DND-41 (cell line): Measurements from ENCODE around the gene LMF1.

Experiments
- ATAC-seq: fragments of 200-7000 bp; cut with Tn5 transposase; 3 replicates; pipeline ENCODE4 v1.9.1; 2021; ENCODE audit warnings: low read depth; ENCODE audit not compliant: insufficient read depth
- DNase-seq: peaks from one replicate; pipeline ENCODE4 v3.0.0-alpha.2; 2020
- H2AFZ ChIP-seq: 2 replicates; pipeline ENCODE4 v1.6.0; 2012; ENCODE audit warnings: low read depth, low read length
- H3K27ac ChIP-seq: 2 replicates; pipeline ENCODE4 v1.5.1; 2012; ENCODE audit warnings: low read length, inconsistent platforms
- H3K27me3 ChIP-seq: fragments of 200-600 bp; sonication (generic); 2 replicates; pipeline ENCODE4 v1.6.0; 2012; ENCODE audit warnings: low read length, mild to moderate bottlenecking, inconsistent platforms; ENCODE audit not compliant: insufficient read depth, poor library complexity
- H3K36me3 ChIP-seq: 2 replicates; pipeline ENCODE4 v1.5.1; 2012; ENCODE audit warnings: low read length, inconsistent platforms; ENCODE audit not compliant: insufficient read depth
- H3K4me1 ChIP-seq: 2 replicates; pipeline ENCODE4 v1.5.1; 2012; ENCODE audit warnings: mild to moderate bottlenecking, low read length; ENCODE audit not compliant: insufficient read depth
- H3K4me2 ChIP-seq: 2 replicates; pipeline ENCODE4 v1.6.0; 2012; ENCODE audit warnings: mild to moderate bottlenecking, moderate library complexity, low read length, inconsistent platforms; ENCODE audit not compliant: insufficient read depth
- H3K4me3 ChIP-seq, 2 experiments: fragments of 200-600 bp in 1 of 2; shearing (Covaris generic) in 1 of 2; 2 replicates each; pipeline ENCODE4 v1.5.1; 2012 to 2016; ENCODE audit warnings: inconsistent platforms in 2 of 2, low read length in 2 of 2, mild to moderate bottlenecking in 2 of 2, low read depth in 1 of 2, moderate library complexity in 1 of 2
- H3K79me2 ChIP-seq: 2 replicates; pipeline ENCODE4 v1.6.0; 2012; ENCODE audit warnings: low read length, inconsistent platforms; ENCODE audit not compliant: insufficient read depth
- H3K9ac ChIP-seq: 2 replicates; pipeline ENCODE4 v1.6.0; 2012; ENCODE audit warnings: low read depth, mild to moderate bottlenecking, inconsistent platforms, low read length, moderate library complexity
- H3K9me3 ChIP-seq: 2 replicates; pipeline ENCODE4 v1.5.1; 2012; ENCODE audit warnings: low read length, moderate library complexity, mild to moderate bottlenecking, inconsistent platforms; ENCODE audit not compliant: insufficient read depth, severe bottlenecking
- H4K20me1 ChIP-seq: 2 replicates; pipeline ENCODE4 v1.6.0; 2012; ENCODE audit warnings: low read length; ENCODE audit not compliant: insufficient read depth
- CTCF ChIP-seq: IDR thresholded peaks from 2 replicates; pipeline ENCODE4 v1.5.1; 2012; ENCODE audit warnings: borderline replicate concordance, low read length, moderate library complexity, mild to moderate bottlenecking; ENCODE audit not compliant: poor library complexity, severe bottlenecking; ENCODE audit errors: extremely low read depth
- EZH2 ChIP-seq: IDR thresholded peaks from 3 replicates; pipeline ENCODE4 v1.6.1; 2012; ENCODE audit warnings: borderline replicate concordance, low read depth, mild to moderate bottlenecking, moderate library complexity, low read length, inconsistent platforms; ENCODE audit not compliant: severe bottlenecking

LMF1 gene

DNA sequence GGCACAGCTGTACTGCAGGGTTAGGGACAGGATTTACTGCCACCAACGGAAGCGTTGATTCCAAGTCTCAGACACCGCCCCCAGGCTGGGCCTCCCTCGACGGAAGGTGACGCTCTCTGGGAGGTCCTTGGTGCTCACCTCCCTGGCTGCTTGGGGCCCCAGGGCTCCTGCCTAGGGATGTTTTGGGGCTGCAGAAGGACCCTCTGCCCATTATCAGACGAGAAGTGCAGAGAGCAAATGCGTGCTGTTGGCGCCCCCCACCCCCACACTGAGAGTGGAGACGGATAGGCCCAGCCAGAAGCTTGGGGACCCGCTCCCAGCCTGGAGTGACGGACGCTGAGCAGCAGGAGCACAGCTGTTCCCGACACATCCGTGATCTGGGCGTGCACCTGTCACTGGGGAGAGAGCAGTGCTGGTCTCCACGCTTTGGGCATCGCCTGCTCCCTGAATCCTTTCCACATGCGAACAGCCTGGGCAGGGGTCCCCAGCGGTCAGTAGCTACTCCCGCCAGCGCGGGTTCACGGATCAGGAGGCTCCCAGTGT lies 5.7 kb upstream of the LMF1 start:
- H3K27me3 ChIP-seq: no peaks in the 10 kb centered on the region
- H3K4me2 ChIP-seq: no peak overlapping the region

GRCh38 chr16:975291-975690 lies 4.5 kb upstream of the LMF1 start:
- H2AFZ ChIP-seq: no peak overlapping the region
- peaks cover 7% of the 10 kb centered on the region for H3K4me1 ChIP-seq
- H3K27ac ChIP-seq: no peak overlapping the region
- no peak for ATAC-seq
- H4K20me1 ChIP-seq: no peaks in the 10 kb centered on the region; the same call in 1 of the 2 replicates
- no peak overlapping the region for H3K9ac ChIP-seq
- H3K79me2 ChIP-seq: peaks cover 3% of the 10 kb centered on the region; the same call in 1 of the 2 replicates
- no peaks in the 10 kb centered on the region for H3K9me3 ChIP-seq
- H3K4me2 ChIP-seq: no peak overlapping the region
- no peaks in the 10 kb centered on the region for H3K27me3 ChIP-seq
- no peak for TF ChIP-seq CTCF
- no peak for TF ChIP-seq EZH2
- DNase-seq: no peak
- H3K4me3 ChIP-seq: no peak overlapping the region
- no peaks in the 10 kb centered on the region for H3K36me3 ChIP-seq

More for the DNA sequence above, 5.7 kb upstream of the LMF1 start:
- Histone ChIP-seq H4K20me1 (no peaks in the 10 kb centered on the region; the same call in 1 of the 2 replicates), H3K9ac (no peak overlapping the region), H3K4me1 (peaks cover 1% of the 10 kb centered on the region), H3K79me2 (no peaks in the 10 kb centered on the region), H3K4me3 (no peak overlapping the region), H2AFZ (no peak overlapping the region), H3K36me3 (no peaks in the 10 kb centered on the region), H3K9me3 (no peaks in the 10 kb centered on the region), H3K27ac (no peak overlapping the region)
- ATAC-seq: no peak
- DNase-seq: no peak
- no peak for TF ChIP-seq EZH2
- no peak for TF ChIP-seq CTCF

- H2AFZ ChIP-seq: no peak overlapping the region
- TF ChIP-seq EZH2: no peak
- no peak for TF ChIP-seq CTCF
- no peak overlapping the region for H3K9ac ChIP-seq
- H3K4me2 ChIP-seq: no peak overlapping the region
- peaks cover 11% of the 10 kb centered on the region for H3K4me1 ChIP-seq
- no peaks in the 10 kb centered on the region; the same call in 1 of the 2 replicates for H3K36me3 ChIP-seq
- DNase-seq (no peak), ATAC-seq (no peak)
- H3K4me3 ChIP-seq: no peak overlapping the region
- no peak overlapping the region for H3K27ac ChIP-seq
- H3K9me3 ChIP-seq: no peaks in the 10 kb centered on the region
- no peaks in the 10 kb centered on the region; the same call in 1 of the 2 replicates for H4K20me1 ChIP-seq
- H3K79me2 ChIP-seq: peaks cover 8% of the 10 kb centered on the region
- H3K27me3 ChIP-seq: no peaks in the 10 kb centered on the region
Observed at GRCh38 chr16:974611-975261, 4.0 kb upstream of the LMF1 start.
